HT-29 (cell line): ENCODE data around the gene ZCCHC2. TPM values are rescaled to one million over a fixed set of nuclear protein-coding genes. Genes with fewer than 3 reads are reported as not detected.

Experiments
- DNase-seq: peaks from one replicate; pipeline ENCODE4 v3.0.0-alpha.2; 2015; ENCODE audit warnings: low spot score
- total RNA-seq: library from RNA; depleted of rRNA; stranded (reverse); fragments of >200 nt; shearing (Covaris generic); gene quantifications from 2 replicates; pipeline ENCODE4 v1.2.3, GENCODE V29; 2014

ZCCHC2 gene
- total RNA-seq, 1 experiment from 2014 or later = 20.3 TPM

DNA sequence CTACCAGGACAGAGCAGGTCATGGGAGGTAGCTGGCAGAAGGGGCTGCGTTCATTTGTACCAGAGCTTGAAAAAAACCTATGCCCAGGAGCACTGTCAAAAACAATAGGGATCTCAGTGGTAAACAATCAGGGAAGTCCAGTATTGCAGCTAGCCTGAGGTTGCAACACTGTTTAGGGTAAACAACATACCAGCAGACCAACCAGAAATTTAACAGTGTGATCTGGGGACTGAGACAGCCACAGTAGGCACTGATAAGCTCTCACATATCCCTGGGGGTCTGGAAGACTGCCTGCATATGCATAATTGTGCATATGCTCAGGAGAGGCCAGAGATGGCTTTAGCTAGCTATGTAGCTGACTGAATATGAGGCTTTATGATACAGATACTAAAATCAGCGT, 12.0 kb upstream of the ZCCHC2 start:
- no peak for DNase-seq

DNA sequence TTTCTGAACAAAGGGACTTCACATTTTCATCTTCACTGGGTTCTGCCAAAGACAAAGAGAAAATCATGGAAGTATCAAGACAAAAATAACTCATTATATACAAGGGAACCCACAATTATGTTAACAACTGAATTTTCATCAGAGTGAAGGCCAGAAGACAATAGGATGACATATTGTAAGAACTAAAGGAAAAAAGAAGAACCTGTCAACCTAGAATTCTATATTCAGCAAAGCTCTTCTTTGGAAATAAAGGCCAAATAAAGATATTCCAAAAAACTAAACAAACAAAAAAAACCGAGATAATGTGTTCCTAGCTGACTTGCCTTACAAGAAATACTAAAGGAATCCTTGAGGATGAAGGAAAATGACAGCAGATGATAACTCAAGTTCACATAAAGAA, 10.3 kb upstream of the ZCCHC2 start:
- DNase-seq = no peak

DNA sequence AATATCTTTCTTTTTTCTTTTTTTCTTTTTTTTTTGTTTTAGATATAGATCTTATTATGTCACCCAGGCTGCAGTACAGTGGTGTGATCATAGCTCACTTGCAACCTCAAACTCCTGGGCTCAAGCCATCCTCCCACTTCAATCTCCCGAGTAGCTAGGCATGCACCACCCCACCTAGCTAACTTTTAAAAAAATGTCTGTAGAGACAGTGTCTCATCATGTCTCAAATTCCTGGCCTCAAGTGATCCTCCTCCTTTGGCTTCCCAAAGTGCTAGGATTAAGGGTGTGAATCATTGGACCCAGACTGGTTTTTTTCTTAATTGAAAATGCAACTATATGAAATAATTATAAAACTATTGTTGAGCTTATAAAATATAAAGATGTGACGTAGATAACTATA, 9.8 kb upstream of the ZCCHC2 start:
- DNase-seq = no peak

DNA sequence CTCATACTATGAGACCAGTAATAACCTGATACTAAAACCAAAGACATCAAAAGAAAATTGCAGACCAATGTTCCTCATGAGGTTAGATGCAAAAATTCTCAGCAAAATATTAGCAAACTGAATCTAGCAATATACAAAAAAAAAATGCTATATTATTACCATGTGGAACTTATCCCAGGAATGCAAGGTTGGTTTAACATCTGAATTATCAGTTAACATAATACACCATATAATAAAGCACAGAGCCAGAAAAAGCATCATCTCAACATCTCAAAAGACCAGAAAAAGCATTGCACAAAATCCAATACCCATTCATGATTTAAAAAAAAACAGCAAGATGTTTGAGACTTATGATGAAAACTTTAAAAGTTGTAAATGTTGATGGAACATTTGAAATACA, 8.3 kb upstream of the ZCCHC2 start:
- no peak for DNase-seq

DNA sequence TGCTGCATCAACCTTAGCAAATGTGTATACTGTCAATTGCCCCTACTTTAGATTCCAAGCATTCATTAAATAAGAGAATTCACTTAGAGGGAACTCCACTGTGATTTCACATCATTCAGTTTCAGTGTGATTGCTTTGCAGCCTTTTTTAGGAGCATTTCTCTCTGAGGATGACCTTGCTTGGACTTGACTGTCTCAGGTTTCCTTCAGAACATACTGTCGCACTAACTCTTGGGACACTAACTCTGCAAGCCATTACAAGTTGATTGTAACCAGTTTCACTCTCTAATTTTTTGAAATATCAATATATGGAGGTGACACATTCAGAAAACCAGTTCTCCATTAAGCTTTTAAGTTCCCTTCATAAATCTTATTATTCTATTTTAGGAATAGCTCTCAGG, 6.6 kb upstream of the ZCCHC2 start:
- no peak for DNase-seq

DNA sequence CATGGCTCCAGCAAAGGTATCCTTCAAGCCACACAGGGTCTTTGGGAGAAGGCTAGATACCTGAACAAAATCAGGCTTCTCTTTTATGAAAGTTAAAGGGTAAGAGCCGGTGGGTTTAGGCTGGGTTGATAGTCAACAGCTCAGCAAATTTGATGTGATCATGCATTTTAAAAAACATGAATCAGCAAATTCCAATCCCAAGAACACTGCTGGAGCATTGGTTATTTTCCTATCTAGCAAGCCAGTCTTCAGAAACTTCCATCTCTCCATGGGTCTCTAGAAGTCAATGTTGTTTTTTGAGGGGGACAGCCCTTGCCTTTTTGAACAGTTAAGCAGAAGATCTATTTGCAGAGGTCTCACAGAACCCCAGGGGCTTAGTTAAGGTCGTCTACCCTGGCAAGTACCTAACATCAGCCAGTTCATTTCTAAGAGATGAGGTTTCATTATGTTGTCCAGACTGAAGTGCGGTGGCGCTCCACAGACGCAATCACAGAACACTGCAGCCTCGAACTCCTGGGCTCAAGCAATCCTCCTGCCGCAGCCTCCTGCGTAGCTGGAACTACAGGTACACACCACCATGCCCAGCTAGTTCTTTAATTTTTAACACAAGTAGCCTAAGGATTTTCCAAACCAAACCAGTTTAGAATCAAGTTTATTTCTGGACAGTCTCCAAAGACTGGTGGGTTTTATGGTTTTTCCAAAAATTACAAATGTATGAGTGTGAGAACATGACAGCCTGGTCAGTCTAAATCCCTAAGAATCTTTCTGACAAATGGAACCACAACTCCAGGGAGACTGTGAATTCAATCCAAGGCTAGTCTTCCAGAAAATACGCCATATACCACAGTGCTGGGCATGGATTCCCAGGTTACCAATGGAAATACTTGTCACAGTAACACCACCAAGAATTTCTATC, 4.1 kb upstream of the ZCCHC2 start:
- no peak for DNase-seq

DNA sequence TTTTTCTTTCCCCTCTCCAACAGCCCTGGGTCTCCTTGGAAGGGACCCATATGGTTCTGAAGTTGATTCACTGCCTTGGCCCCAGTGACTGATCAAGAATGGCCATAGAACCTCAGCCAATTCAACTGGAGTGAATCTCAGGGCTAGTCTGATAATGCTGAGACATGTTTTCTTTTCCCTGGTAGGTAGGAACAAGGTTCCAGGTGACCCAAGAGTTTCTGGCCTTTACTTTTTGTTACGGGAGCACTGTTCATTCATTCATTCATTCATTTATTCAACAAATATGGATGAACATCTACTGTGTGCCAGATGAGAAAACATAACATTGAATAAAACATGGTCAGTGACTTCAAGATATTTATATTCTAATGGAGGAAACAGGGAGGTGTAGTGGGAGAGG, 3.1 kb upstream of the ZCCHC2 start:
- no peak for DNase-seq

DNA sequence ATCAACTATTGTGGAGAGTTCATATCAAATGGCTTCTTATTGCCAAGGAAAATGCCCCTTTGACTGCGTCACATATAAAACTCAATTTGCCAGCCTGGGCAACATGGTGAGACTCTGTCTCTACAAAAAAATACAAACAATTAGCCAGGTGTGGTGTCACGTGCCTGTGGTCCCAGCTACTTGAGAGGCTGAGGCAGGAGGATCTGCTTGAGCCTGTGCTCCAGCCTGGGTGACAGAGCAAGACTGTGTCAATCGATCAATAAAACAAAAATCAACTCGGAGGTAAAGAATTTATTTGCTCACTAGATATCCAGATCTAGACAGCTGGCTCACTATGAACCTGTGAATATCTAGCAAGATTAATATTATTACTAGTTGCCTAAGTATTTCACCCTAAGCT, 1.7 kb upstream of the ZCCHC2 start:
- no peak for DNase-seq

DNA sequence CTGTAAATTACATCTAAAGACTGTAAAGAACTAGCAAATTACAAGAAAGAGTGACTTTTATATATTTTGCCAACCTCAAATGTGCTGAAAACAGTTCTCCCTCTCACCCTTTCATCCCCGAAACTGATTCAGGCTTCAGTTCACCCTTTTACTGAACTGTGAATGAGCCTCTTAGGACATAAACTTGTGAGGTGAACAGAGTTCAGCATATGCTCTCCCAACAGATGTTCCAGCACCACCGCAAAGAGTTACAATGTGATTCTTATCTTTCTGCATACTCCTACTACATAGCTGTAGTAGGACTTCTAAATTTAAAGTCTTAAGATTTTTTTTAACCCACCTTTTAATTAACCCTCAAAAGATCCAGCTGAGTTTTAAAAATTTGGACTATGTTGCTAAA, 1.2 kb upstream of the ZCCHC2 start:
- peak; percentile 13 for DNase-seq

DNA sequence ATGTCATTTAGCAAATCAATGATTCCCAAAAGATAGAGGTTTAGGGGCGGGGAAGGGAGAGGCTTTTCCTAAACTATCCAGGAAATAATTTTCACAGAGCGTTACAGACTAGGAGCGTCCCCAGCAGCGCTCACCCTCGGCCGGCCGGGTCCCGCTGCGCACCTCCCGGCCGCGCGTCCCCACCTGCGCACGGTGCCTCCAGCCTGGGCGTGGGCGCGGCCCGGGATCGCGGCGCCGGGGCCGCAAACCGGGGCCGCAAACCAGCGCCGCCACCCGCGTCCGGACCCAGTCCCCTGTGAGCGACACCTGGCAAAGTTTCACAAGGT, 684 bp upstream of the ZCCHC2 start:
- peak; percentile 19 for DNase-seq

DNA sequence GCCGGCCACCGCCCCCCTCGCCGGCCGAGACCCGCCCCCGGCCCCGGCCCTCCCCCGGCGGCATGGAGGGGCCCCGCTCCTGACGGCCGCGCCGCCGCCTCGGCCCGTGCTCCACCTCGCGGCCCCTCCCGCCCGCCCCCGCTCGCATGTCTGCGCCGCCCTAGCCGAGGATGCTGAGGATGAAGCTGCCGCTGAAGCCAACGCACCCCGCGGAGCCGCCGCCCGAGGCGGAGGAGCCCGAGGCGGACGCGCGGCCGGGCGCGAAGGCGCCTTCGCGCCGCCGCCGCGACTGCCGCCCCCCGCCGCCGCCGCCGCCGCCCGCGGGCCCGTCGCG, 397 bp downstream of the ZCCHC2 start:
- DNase-seq = no peak

DNA sequence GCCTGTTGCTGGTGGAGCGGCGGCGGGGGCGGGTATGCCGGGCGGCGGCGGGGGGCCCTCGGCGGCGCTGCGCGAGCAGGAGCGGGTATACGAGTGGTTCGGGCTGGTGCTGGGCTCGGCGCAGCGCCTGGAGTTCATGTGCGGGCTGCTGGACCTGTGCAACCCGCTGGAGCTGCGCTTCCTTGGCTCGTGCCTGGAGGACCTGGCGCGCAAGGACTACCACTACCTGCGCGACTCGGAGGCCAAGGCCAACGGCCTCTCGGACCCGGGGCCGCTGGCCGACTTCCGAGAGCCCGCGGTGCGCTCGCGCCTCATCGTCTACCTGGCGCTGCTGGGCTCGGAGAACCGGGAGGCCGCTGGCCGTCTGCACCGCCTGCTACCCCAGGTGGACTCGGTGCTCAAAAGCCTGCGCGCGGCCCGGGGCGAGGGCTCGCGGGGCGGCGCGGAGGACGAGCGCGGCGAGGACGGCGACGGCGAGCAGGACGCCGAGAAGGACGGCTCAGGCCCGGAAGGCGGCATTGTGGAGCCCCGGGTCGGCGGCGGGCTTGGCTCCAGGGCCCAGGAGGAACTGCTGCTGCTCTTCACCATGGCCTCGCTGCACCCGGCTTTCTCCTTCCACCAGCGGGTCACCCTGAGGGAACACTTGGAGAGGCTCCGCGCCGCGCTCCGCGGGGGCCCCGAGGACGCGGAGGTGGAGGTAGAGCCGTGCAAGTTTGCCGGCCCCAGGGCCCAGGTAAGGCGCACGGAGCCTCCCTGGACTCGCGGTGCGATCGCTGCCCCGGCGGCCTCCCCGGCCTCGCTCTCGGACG, 1.0 kb downstream of the ZCCHC2 start:
- DNase-seq = peak; percentile 28

DNA sequence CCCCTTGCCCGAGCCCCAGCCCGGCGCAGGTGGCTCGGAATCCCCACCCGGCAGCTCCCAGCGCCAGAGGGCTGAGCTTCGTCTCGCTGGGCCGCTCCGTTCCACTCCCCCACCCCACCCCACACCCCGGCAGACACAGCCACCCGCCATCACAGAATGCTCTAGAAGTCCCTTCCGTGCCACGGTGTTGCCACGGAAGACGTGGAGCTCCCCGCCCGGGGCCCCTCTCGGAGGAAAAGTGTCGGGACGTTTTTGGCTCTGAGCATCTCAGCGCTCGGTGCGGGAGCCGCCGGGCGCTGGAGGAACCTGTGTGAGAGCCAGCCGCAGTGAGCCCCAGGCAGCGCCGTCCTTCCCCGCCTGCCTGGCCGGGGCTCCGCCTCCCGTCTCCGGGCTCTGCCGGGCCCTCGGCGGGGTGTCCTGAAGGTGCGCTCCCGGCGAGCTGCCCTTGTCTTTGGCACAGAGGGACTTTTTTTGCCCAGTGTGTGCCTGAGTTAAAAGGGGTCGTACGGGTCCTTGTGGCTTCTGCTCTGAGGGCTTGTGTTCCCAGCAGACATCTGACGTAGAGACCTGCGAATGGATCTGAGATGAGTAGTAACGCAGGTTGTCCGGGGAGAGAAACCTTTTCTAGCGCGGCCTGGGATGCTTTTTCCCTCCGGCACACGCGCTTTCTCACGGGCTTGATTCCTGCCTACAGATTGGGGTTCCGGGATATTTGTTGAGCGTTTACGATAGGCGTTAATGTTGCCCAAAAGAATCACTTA, 1.8 kb downstream of the ZCCHC2 start:
- DNase-seq = peak; percentile 55

DNA sequence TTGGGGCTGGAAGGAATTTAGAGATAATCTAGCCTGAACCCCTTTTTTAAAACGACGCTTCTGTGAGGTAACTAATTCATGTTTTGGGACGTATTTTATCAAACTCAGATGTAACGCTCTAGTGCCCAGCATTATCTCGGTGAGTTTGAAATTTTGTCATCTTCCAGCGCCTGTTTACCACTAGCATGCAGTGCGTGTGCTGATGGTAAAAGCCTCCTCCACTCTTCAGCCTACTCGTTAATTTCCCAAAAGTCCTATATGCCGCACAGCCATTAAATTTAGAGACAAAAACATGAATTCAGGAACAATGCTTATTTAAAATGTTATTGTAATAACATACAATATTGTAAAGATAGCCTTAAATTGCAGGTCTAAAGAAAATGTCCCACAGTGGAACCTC, 2.8 kb downstream of the ZCCHC2 start:
- DNase-seq = peak; percentile 24

DNA sequence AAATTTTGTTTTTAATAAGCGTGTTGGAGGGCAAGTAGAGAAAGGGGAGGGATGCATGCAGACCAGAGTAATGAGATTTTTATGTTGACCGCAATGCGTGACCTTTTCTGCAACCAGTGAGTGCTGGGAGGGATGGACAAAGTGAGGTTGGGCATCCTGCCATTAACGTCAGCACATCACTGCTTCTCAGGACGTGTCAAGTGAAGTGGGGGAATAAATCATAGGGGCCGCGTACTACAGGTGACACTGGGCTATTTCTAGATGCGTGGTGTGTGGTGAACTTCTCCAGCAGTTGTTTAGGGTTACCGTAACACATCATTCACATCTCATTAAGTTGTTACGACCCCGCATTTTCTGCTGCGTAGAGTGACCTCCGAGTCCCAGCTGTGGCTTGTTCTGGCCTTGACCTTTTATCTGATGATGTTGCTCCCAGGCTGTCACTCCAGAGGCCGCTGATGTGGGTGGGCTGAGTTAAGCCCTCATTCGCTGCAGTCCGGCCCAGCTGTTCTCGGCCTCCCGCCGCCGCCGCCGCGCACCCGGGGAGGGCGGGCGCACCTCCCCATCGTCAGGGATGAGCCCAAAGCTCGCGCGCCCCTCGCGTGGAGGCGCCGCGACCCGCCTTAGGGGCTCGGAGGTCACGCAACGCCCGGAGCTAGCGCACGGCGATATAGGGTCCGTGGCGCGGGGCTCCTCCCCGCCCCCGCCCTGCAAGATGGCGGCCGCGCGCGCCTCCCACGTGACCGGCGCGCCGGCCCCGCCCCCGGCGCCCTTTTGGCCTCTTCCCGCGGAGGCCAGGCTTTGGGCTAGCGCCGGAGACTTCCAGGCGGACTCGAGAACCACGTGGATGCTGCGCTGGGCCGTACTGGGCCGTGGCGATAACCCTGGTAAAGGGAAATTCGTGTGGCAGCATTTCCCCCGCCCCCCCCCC, 3.5 kb downstream of the ZCCHC2 start:
- DNase-seq = peak; percentile 73

DNA sequence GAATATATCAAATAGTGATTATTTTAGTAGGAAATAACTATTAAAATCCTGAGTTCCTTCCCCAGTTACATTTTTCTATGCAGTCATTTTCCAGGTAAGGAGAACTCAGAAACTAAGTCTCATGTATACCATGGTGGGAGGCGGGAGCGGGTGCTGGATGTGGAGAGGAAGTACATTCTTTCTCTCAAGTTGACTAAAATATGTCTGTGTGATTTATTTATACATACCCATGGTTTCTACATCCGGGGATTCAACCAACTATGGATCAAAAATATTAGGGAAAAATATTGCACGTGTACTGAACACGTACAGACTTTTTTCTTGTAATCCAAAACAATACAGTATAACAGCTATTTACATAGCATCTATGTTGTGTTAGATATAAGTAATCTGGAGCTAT, 6.8 kb downstream of the ZCCHC2 start:
- DNase-seq = no peak

DNA sequence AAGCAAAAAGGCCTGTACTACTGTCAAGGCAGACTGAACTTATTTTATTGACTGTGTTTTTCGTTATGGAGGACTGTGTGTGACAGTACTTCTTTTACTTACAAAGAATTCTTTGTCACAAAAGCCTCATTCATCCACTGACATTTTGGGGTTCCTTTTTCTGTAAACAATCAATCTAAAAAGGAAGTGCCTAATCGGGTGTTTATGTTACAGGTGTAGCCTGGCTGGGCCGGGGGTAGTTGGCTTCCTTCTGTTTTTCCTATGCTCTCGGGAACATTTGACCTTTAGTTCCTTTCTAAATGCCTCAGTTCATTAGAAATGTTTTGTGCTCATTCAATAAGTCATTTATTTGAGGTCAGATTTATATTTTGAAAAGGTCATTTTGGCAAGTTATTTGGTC, 8.3 kb downstream of the ZCCHC2 start:
- DNase-seq = no peak

DNA sequence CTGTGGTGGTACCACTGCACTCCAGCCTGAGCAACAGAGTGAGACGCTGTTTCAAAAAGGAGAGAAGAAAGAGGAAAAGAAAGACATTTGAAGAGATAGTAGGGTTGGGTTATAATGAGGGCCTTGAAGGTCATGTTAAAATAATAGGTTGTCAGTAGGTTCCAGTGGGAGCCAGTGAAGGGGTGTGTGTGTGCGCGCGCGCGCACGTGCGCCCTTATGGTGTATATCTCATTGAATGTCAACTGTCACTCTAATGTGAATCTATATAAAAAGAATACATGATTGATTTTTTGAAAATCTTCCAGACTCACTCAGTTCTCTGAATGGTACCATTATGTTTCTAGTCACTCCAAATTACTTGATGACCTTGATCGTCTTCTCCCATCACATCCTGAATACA, 9.1 kb downstream of the ZCCHC2 start:
- DNase-seq = no peak

DNA sequence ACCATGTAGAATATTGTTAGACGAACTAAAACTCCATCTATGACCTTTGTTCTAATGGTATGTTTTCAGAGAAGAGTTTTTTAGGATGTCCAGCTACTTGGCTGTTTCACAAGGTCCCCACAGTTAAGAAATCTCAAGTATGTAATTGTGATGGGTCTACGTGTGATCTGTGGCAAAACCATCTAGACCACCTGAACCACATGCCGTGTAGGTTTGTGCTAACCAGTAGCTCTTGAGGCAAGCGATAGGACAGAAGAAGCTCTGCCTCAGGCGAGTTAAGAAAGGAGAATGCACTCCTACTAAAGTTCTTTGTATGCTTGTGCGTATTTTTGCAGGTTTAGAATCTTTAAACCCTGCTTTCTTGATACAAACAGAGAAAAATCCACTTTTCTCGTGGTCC, 13.2 kb downstream of the ZCCHC2 start:
- no peak for DNase-seq

DNA sequence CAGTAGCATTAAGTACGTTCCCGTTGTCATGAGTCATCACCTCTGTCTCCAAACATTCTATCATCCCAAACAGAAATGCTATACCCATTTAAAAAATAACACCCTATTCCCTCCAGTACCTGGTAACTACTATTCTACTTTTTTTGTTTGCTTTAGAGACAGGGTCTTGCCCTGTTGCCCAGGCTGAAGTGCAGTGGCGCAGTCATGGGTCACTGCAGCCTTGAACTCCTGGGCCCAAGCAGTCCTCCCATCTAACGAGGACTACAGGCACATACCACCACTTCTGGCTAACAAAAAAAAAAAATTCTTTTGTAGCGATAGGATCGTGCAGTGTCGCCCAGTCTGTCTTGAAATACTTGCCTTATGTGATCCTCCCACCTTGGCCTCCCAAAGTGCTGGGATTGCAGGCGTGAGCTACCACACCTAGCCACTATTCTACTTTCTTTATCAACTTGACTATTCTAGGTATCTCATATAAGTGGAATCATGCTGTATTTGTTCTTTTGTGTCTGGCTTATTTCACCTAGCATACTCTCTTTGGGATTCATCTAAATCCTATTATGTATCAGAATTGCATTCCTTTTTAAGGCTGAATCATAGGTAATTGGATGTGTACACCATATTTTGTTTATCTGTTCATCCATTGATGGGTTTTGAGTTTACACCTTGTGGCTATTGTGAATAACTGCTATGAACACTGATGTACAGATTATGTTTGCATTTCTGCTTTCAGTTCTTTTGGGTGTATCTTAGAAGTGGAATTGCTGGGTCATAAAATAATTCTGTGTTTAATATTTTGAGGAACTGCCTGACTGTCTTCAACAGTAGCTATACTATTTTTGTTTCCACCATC, 14.4 kb downstream of the ZCCHC2 start:
- DNase-seq = no peak
